GM19455 (cell line): ENCODE results near the gene CTSD.
"Not testable (repeated sequence)": the region's sequence is repeated elsewhere in the genome, so short reads cannot be mapped to it uniquely, and the experiment has no call there.

Experiments
- ATAC-seq: cut with Tn5 transposase; IDR thresholded peaks from one replicate; pipeline ENCODE4 v1.9.1; 2021; ENCODE audit not compliant: unreplicated experiment

CTSD gene

GRCh38 chr11:1763796-1764661 lies at the start of gene CTSD:
Gene CTSD, minus strand, starts transcription at chr11:1763927. Its CDS starts 68 bp downstream, at chr11:1763859.
- ATAC-seq = peak; percentile 75

GRCh38 chr11:1813356-1813755 lies 49.6 kb upstream of the CTSD start:
- not testable (repeated sequence) for ATAC-seq

- ATAC-seq = no peak
Observed at GRCh38 chr11:1812801-1813200, 49.1 kb upstream of the CTSD start.

GRCh38 chr11:1812274-1812673 lies 48.5 kb upstream of the CTSD start:
- ATAC-seq = no peak

GRCh38 chr11:1810761-1811160 lies 47.0 kb upstream of the CTSD start:
- ATAC-seq = no peak

- ATAC-seq = no peak
Observed at GRCh38 chr11:1807264-1807995, 43.7 kb upstream of the CTSD start.

- no peak for ATAC-seq
Observed at GRCh38 chr11:1805525-1805924, 41.8 kb upstream of the CTSD start.

- ATAC-seq = not testable (repeated sequence)
Observed at GRCh38 chr11:1803835-1804519, 40.2 kb upstream of the CTSD start.

- no peak for ATAC-seq
Observed at GRCh38 chr11:1803246-1803645, 39.5 kb upstream of the CTSD start.

- ATAC-seq = no peak
Observed at GRCh38 chr11:1797391-1798125, 33.8 kb upstream of the CTSD start.

- ATAC-seq = no peak
Observed at GRCh38 chr11:1796413-1797011, 32.8 kb upstream of the CTSD start.

GRCh38 chr11:1793081-1793480 lies 29.4 kb upstream of the CTSD start:
- ATAC-seq = no peak

- ATAC-seq = no peak
Observed at GRCh38 chr11:1792461-1792860, 28.7 kb upstream of the CTSD start.

GRCh38 chr11:1791912-1792311 lies 28.2 kb upstream of the CTSD start:
- ATAC-seq = no peak

- ATAC-seq = no peak
Observed at GRCh38 chr11:1786466-1786865, 22.7 kb upstream of the CTSD start.

- ATAC-seq = no peak
Observed at GRCh38 chr11:1785749-1786413, 22.2 kb upstream of the CTSD start.

GRCh38 chr11:1784761-1785650 lies 21.3 kb upstream of the CTSD start:
- ATAC-seq = no peak

GRCh38 chr11:1783725-1784529 lies 20.2 kb upstream of the CTSD start:
- no peak for ATAC-seq
